Stimulated activated CD4-positive, alpha-beta T cell treated with anti-CD3 and anti-CD28 coated beads, TNF-alpha, amount 100 ng/mL, for 4 hours (primary cell): Measurements from ENCODE around the gene RNF11.

Experiments used
- DNase-seq, 3 experiments: peaks; one replicate each; pipeline ENCODE4 v3.0.0-alpha.2; 2020; ENCODE audit warnings: low read depth in 3 of 3

Gene RNF11

GRCh38 chr1:51265618-51266017, 29.5 kb downstream of the RNF11 start:
- DNase-seq, result no peak

DNA sequence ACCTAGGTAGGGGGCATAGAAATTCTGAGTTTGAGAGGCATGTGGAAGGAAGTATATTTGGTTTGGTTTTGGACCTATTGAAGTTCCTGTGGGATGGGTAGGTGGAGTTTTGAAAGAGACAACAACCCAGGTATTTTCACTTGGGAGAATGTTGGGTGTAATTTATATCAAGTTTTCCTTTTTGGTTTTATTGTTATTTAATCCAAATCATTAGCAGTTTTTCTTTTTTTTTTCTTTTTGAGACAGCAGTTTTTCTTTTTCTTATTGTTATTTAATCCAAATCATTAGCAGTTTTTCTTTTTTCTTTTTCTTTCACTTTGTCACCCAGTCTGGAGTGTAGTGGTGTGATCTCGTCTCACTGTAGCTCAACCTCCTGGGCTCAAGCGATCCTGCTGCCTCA, 30.1 kb downstream of the RNF11 start:
- DNase-seq, result no peak

- no peak for DNase-seq
These were observed 30.7 kb downstream of the RNF11 start for GRCh38 chr1:51266791-51267190.

DNA sequence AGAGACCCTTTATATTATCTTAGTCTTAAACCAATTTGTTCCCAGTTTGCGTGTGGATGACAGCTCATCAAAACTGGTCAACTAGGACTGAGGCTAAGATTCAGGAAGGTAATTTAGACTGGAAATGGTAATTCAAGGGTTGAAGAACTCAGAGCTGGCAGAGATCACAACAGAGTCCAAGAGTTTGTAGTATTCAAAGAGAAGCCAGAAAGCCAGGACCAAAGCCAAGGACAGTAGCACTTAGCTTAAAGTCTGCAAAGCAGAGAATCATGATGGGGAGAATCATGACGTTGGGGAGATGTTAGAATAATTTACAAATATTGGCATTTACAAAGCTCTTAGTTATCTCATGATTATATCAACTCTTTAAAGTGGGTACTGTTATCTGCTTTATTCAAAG, 32.6 kb downstream of the RNF11 start:
- no peak for DNase-seq

GRCh38 chr1:51270751-51271150, 34.7 kb downstream of the RNF11 start:
- no peak for DNase-seq

GRCh38 chr1:51272916-51273315, 36.8 kb downstream of the RNF11 start:
- DNase-seq, result no peak

DNA sequence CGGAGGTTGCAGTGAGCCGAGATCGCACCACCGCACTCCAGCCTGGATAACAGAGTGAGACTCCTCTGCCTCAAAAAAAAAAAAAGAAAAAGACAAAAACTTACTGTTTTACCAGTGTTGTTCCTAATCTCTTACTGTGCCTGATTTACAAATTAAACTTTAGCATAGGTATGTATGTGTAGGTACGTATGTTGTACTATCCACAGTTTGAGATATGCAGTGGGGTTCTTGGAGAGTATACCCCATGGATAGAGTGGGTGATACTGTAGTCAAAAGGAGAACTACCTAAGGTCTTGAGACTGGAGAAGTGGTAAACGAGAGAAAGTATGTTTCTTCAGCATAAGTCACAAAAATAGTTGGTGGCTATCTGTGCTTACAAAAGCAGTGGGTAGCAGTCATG, 38.6 kb downstream of the RNF11 start:
- no peak for DNase-seq

- DNase-seq, result no peak
These were observed 40.2 kb downstream of the RNF11 start for GRCh38 chr1:51276286-51276685.

GRCh38 chr1:51280321-51280978, 44.4 kb downstream of the RNF11 start:
- DNase-seq, result no peak

DNA sequence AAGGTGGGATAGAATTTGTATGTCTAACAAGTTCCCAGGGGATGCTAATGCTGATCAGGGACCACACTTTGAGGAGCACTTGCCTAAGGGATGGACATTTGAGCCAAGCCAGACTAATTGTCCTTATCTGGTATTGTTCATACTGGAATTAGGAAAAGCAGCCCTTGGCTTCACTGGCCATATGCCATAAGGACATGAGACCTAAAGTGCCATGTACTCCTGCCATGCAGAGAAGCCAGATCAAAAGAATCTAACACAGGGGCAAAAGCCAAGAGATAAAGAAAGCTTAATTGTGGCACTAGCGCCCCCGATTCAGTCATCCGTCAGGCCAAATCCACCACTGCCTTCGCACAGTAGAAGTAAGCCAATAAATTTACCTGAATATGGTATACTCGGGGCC, 45.7 kb downstream of the RNF11 start:
- no peak for DNase-seq

GRCh38 chr1:51282605-51283004, 46.5 kb downstream of the RNF11 start:
- DNase-seq, result no peak

GRCh38 chr1:51283979-51284378, 47.9 kb downstream of the RNF11 start:
- no peak for DNase-seq

DNA sequence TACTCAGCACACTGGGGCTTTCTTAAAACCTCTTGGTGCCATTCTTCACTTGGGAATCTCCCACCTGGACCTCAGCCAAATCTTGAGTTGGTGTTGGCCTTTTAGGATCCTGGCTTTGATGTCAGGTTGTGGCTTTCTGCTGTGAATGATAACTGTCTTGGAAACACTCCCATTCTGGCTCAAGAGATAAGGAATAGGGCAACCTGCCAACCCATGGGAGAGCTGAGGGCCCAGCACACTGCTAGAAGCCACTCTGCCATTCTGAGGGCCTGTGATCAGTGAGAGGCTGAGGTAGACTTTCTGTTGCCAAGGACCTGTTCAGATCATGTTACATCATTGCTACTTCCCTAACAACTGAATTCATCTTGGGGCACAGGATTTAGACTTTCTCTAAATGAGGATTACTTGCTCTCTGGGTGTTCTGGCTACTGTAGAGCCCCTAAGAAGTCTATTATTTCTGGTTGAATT, 48.4 kb downstream of the RNF11 start:
- DNase-seq, result no peak

DNA sequence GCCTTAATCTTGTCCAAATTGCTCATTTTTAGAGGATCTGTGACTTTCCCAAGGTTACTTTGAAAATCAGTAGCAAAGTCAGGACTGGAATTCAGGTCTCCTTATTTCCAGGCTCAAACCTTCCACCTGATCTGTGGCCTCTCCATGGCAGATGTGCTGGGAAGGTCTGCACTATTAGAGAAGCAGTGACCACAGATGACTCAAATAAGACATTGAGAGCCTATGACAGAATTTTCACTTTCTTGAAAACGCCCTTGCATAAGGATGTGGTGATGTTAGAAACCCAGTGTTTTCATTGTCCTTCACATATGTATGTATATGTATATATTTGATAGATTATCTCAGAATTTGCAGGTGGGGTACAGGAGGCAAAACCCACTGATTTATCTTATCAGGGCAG, 49.0 kb downstream of the RNF11 start:
- DNase-seq, result no peak

GRCh38 chr1:51287966-51288365, 51.9 kb downstream of the RNF11 start:
- DNase-seq, result no peak

DNA sequence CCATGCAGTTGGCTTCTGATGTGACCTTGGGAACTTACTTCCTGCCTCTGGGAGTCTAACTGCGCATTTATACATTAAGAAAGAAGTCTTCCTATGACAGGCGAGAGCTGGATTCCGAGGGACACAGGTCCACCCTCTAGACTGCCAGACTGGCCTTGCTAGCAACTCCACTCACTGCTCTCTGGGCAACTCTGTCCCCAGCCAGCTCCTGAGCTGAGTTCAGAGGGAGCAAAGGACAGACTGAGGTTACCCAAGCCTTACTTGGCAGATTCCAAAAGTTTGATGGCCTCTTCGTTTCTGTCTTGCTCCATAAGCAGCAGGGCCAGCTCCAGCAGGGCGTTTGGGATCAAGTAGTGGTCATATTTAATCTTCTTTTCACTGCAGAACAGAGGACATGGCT, 52.5 kb downstream of the RNF11 start:
- DNase-seq, result no peak

- no peak for DNase-seq
These were observed 53.8 kb downstream of the RNF11 start for GRCh38 chr1:51289676-51290488.

GRCh38 chr1:51290489-51290847, 54.4 kb downstream of the RNF11 start:
- DNase-seq, result no peak

- DNase-seq, result no peak
These were observed 57.9 kb downstream of the RNF11 start for GRCh38 chr1:51293898-51294515.

DNA sequence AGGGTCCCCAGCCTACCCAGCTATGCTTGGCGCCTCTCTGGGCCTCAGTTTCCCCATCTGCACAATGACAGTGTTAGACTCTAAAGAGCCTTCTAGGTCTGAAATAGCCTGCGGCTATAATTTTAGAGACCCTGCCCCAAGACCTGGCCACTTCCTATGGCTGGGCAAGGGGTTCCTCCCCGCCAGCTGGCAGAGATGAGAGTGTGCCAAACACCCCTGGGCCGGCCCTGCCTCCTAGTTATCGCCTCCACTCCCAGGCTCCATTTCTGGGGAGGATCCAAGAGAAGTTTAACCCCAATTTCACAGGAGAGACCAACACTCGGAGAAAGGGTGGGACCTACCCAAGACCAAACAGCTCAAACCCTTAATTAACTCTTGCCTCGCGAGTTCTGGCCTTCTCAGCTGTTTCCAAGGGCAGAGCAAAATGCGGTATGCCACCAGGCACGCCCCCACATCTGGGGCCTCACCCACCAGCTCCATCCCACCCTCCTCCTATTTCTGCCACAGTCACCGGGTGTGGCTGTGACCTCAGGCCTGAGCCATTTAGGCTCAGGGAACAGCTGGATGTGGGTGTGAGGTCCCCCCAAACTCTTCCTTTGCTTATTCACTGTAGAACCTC, 58.6 kb downstream of the RNF11 start:
- DNase-seq, result no peak

GRCh38 chr1:51295926-51296325, 59.9 kb downstream of the RNF11 start:
- no peak for DNase-seq
